K562 (cell line): ENCODE measurements around the gene EMC10.

Experiments used
- RBBP5 ChIP-seq: fragments of 200-600 bp; sonication (generic); IDR thresholded peaks from 2 replicates; pipeline ENCODE4 v1.6.1; 2012; ENCODE audit warnings: borderline replicate concordance, mild to moderate bottlenecking, low read length, control low read depth, inconsistent platforms; ENCODE audit not compliant: insufficient read depth, poor library complexity, severe bottlenecking
- RFX5 ChIP-seq: IDR thresholded peaks from 2 replicates; pipeline ENCODE4 v1.6.1; 2011; ENCODE audit warnings: low read depth, mild to moderate bottlenecking, improper control_type of control experiment, low read length
- TCF7L2 ChIP-seq: fragments of 150-350 bp; IDR thresholded peaks from 2 replicates; pipeline ENCODE4 v1.6.1; 2016; ENCODE audit warnings: low read depth, mild to moderate bottlenecking, low read length, moderate library complexity
- ZNF311 ChIP-seq: fragments of 250-450 bp; sonication (Bioruptor Pico); IDR thresholded peaks from 2 replicates; pipeline ENCODE4 v1.4.0; 2020; ENCODE audit warnings: mild to moderate bottlenecking, moderate library complexity
- ZNF561 ChIP-seq: fragments of 450-650 bp; formaldehyde crosslinking; conservative IDR thresholded peaks from 2 replicates; pipeline ENCODE4 v1.4.0; 2020; ENCODE audit warnings: mild to moderate bottlenecking, moderate library complexity

- no peak for TF ChIP-seq RFX5
- TF ChIP-seq ZNF311 (CRISPR knock-in tag): no peak
- TF ChIP-seq ZNF561: no peak
- no peak for TF ChIP-seq TCF7L2
- no peak for TF ChIP-seq RBBP5
Measured at GRCh38 chr19:50517704-50518075, 41.4 kb downstream of the EMC10 start.
